A549 (cell line): ENCODE results near the gene ADGRB2.

Source experiments
- NPAS2 ChIP-seq: fragments of 250-450 bp; sonication (Bioruptor Pico); IDR thresholded peaks from 2 replicates; pipeline ENCODE4 v1.8.0; 2022; ENCODE audit warnings: mild to moderate bottlenecking, moderate library complexity, borderline replicate concordance
- POLR2A ChIP-seq: IDR thresholded peaks from 2 replicates; pipeline ENCODE4 v1.6.1; 2012; ENCODE audit warnings: mild to moderate bottlenecking, low read length

GRCh38 chr1:31732343-31732742, 31.8 kb downstream of the ADGRB2 start:
- no peak for TF ChIP-seq POLR2A
- no peak for TF ChIP-seq NPAS2 (CRISPR knock-in tag)
